Measurements from ENCODE around the gene JPT2. TPM values are rescaled to one million over a fixed set of nuclear protein-coding genes. Genes with fewer than 3 reads are reported as not detected.
"Not testable (repeated sequence)": the region's sequence is repeated elsewhere in the genome, so short reads cannot be mapped to it uniquely, and the experiment has no call there.

The JPT2 gene
- total and polyA plus RNA-seq, 2 experiments from 2014 or later = 43.8 to 139 TPM

DNA sequence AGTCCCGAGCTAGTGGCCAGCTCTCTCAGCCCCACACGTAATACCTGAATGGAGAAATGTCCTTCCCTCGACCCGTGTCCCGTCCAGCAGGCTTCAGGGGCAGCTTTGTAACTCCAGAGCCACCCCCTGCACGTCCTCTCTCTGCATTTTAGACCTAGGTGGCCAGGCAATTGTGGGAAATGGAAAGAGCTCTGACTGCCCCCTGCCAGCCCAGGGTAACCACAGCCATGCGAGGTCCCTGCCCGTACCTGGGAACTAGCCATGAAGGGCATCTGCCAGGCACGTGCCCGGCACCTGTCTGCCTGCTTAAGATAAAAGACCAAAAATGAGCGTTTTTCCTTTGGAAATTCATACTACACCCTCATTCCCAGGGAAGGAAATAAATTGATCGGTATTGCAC, 37.1 kb downstream of the JPT2 start (continued):
- TF ChIP-seq, protein P1, sequence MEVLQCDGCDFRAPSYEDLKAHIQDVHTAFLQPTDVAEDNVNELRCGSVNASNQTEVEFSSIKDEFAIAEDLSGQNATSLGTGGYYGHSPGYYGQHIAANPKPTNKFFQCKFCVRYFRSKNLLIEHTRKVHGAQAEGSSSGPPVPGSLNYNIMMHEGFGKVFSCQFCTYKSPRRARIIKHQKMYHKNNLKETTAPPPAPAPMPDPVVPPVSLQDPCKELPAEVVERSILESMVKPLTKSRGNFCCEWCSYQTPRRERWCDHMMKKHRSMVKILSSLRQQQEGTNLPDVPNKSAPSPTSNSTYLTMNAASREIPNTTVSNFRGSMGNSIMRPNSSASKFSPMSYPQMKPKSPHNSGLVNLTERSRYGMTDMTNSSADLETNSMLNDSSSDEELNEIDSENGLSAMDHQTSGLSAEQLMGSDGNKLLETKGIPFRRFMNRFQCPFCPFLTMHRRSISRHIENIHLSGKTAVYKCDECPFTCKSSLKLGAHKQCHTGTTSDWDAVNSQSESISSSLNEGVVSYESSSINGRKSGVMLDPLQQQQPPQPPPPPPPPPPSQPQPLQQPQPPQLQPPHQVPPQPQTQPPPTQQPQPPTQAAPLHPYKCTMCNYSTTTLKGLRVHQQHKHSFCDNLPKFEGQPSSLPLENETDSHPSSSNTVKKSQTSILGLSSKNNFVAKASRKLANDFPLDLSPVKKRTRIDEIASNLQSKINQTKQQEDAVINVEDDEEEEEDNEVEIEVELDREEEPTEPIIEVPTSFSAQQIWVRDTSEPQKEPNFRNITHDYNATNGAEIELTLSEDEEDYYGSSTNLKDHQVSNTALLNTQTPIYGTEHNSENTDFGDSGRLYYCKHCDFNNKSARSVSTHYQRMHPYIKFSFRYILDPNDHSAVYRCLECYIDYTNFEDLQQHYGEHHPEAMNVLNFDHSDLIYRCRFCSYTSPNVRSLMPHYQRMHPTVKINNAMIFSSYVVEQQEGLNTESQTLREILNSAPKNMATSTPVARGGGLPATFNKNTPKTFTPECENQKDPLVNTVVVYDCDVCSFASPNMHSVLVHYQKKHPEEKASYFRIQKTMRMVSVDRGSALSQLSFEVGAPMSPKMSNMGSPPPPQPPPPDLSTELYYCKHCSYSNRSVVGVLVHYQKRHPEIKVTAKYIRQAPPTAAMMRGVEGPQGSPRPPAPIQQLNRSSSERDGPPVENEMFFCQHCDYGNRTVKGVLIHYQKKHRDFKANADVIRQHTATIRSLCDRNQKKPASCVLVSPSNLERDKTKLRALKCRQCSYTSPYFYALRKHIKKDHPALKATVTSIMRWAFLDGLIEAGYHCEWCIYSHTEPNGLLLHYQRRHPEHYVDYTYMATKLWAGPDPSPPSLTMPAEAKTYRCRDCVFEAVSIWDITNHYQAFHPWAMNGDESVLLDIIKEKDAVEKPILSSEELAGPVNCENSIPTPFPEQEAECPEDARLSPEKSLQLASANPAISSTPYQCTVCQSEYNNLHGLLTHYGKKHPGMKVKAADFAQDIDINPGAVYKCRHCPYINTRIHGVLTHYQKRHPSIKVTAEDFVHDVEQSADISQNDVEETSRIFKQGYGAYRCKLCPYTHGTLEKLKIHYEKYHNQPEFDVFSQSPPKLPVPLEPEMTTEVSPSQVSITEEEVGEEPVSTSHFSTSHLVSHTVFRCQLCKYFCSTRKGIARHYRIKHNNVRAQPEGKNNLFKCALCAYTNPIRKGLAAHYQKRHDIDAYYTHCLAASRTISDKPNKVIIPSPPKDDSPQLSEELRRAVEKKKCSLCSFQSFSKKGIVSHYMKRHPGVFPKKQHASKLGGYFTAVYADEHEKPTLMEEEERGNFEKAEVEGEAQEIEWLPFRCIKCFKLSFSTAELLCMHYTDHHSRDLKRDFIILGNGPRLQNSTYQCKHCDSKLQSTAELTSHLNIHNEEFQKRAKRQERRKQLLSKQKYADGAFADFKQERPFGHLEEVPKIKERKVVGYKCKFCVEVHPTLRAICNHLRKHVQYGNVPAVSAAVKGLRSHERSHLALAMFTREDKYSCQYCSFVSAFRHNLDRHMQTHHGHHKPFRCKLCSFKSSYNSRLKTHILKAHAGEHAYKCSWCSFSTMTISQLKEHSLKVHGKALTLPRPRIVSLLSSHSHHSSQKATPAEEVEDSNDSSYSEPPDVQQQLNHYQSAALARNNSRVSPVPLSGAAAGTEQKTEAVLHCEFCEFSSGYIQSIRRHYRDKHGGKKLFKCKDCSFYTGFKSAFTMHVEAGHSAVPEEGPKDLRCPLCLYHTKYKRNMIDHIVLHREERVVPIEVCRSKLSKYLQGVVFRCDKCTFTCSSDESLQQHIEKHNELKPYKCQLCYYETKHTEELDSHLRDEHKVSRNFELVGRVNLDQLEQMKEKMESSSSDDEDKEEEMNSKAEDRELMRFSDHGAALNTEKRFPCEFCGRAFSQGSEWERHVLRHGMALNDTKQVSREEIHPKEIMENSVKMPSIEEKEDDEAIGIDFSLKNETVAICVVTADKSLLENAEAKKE (CRISPR knock-in tag; IDR thresholded peaks at IDR 0.05) = no peak

DNA sequence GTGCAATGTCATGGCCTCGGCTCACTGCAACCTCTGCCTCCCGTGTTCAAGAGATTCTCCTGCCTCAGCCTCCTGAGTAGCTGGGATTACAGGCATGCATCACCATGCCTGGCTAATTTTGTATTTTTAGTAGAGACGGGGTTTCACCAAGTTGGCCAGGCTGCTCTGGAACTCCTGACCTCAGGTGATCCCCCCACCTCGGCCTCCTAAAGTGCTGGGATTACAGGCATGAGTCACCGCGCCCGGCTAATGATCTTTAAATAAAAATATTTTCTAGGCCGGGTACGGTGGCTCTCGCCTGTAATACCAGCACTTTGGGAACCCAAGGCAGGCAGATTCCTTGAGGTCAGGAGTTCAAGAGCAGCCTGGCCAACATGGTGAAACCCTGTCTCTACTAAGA, 40.2 kb downstream of the JPT2 start:
- not testable (repeated sequence) for H3K4me3 ChIP-seq; H3F3A ChIP-seq (replicated peaks; ENCODE audit: low read depth); H4K20me1 ChIP-seq (replicated peaks; ENCODE audit: insufficient read depth); H3K27me3 Mint-ChIP-seq (ENCODE audit: insufficient read depth, low read depth, poor library complexity); H3K36me3 ChIP-seq (ENCODE audit: insufficient read depth); H3K27me3 ChIP-seq (ENCODE audit: insufficient read depth); ATAC-seq; H3K36me3 Mint-ChIP-seq (ENCODE audit: low read depth); H3K9me3 Mint-ChIP-seq; H2AFZ ChIP-seq; H3K27ac ChIP-seq (ENCODE audit: low read depth); H3K9me2 ChIP-seq (ENCODE audit: insufficient read depth); DNase-seq (ENCODE audit: low spot score); H3K27ac Mint-ChIP-seq; H3K4me3 Mint-ChIP-seq; H3K4me2 ChIP-seq
- peaks cover 17% of the 10 kb centered on the region for H3K4me1 Mint-ChIP-seq
- Histone ChIP-seq H3K79me2 (replicated peaks; ENCODE audit: insufficient read depth) (peaks cover 30% of the 10 kb centered on the region), H3K4me1 (ENCODE audit: insufficient read depth) (peaks cover 15% of the 10 kb centered on the region)

DNA sequence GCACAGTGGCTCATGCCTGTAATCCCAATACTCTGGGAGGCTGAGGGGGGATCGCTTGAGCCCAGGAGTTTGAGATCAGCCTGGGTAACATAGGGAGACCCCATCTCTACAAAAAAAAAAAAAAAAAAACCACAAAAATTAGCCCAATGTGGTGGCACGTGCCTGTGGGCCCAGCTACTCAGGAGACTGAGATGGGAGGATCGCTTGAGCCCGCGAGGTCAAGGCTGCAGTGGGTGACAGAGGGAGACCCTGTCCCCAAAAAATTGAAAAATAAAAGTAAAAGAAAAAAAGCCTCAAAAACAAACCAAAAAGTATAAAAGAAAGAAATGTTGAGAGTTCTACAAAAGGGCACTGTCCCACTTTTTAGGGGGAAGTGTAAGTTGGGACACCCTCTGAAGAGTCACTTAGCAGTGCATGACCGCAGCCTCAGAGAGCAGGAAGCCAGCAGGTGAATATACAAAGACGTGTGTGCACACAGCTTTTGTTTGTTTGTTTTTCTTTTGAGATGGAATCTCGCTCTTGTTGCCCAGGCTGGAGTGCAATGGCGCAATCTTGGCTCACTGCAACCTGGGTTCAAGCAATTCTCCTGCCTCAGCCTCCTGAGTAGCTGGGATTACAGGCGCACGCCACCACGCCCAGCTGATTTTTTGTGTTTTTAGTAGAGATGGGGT, 41.6 kb downstream of the JPT2 start:
- not testable (repeated sequence) for H3K36me3 ChIP-seq (ENCODE audit: insufficient read depth); H3K27me3 Mint-ChIP-seq (ENCODE audit: insufficient read depth, low read depth, poor library complexity); H3K4me1 ChIP-seq (ENCODE audit: insufficient read depth); H3F3A ChIP-seq (replicated peaks; ENCODE audit: low read depth); H3K27ac ChIP-seq (ENCODE audit: low read depth); H3K4me3 Mint-ChIP-seq; ATAC-seq; H2AFZ ChIP-seq; H3K9me3 Mint-ChIP-seq; H4K20me1 ChIP-seq (replicated peaks; ENCODE audit: insufficient read depth); H3K4me2 ChIP-seq; DNase-seq (ENCODE audit: low spot score); H3K27me3 ChIP-seq (ENCODE audit: insufficient read depth); H3K4me1 Mint-ChIP-seq; H3K36me3 Mint-ChIP-seq (ENCODE audit: low read depth); H3K27ac Mint-ChIP-seq; H3K9me2 ChIP-seq (ENCODE audit: insufficient read depth); H3K4me3 ChIP-seq
- peaks cover 17% of the 10 kb centered on the region for H3K79me2 ChIP-seq (replicated peaks; ENCODE audit: insufficient read depth)
